Chondrocyte (in vitro differentiated cells): ENCODE measurements around the gene ANKH. TPM values are rescaled to one million over a fixed set of nuclear protein-coding genes. Genes with fewer than 3 reads are reported as not detected.

Experiments
- DNase-seq: peaks from one replicate; pipeline ENCODE4 v3.0.0; 2021; ENCODE audit warnings: mixed read lengths, low spot score
- H3K27ac Mint-ChIP-seq: one replicate; pipeline ENCODE4 v1.8.0; 2021; ENCODE audit warnings: mild to moderate bottlenecking, moderate library complexity, mixed read lengths; ENCODE audit not compliant: unreplicated experiment
- H3K27me3 Mint-ChIP-seq: 2 replicates; pipeline ENCODE4 v1.8.0; 2021; ENCODE audit warnings: low read depth, mixed read lengths
- H3K36me3 Mint-ChIP-seq: 2 replicates; pipeline ENCODE4 v1.8.0; 2021; ENCODE audit warnings: low read depth, mixed read lengths
- H3K4me1 Mint-ChIP-seq: 2 replicates; pipeline ENCODE4 v1.8.0; 2021; ENCODE audit warnings: low read depth, mild to moderate bottlenecking, mixed read lengths
- H3K4me3 Mint-ChIP-seq: one replicate; pipeline ENCODE4 v1.8.0; 2021; ENCODE audit warnings: mild to moderate bottlenecking, moderate library complexity, mixed read lengths; ENCODE audit not compliant: unreplicated experiment
- H3K9me3 Mint-ChIP-seq: 2 replicates; pipeline ENCODE4 v1.8.0; 2021; ENCODE audit warnings: low read depth, mixed read lengths
- CTCF ChIP-seq: fragments of 200-600 bp; sonication (generic); IDR thresholded peaks from 2 replicates; pipeline ENCODE4 v1.5.0; 2021; ENCODE audit warnings: antibody characterized with exemption, mild to moderate bottlenecking, moderate library complexity
- total RNA-seq: library from RNA; stranded (reverse); gene quantifications from 3 replicates; pipeline ENCODE4 v1.2.1, GENCODE V29; 2021

ANKH gene
- total RNA-seq, 1 donor from 2014 or later, result 114 TPM

- Mint-ChIP-seq H3K27me3 (no peaks in the 10 kb centered on the region), H3K4me3 (no peak overlapping the region), H3K27ac (peak overlapping the region; percentile 66), H3K36me3 (peaks cover 38% of the 10 kb centered on the region), H3K9me3 (peaks cover 5% of the 10 kb centered on the region), H3K4me1 (peaks cover 8% of the 10 kb centered on the region)
- no peak for DNase-seq
- peak; percentile 89 for TF ChIP-seq CTCF
Observed at GRCh38 chr5:14685757-14686156, 185.8 kb downstream of the ANKH start.

- Mint-ChIP-seq H3K4me3 (no peak overlapping the region), H3K27me3 (no peaks in the 10 kb centered on the region), H3K36me3 (peaks cover 33% of the 10 kb centered on the region), H3K9me3 (no peaks in the 10 kb centered on the region), H3K4me1 (peaks cover 8% of the 10 kb centered on the region), H3K27ac (peak overlapping the region; percentile 58)
- no peak for DNase-seq
- no peak for TF ChIP-seq CTCF
Observed at GRCh38 chr5:14684757-14685156, 186.8 kb downstream of the ANKH start.

GRCh38 chr5:14683906-14684455 is 187.6 kb downstream of the ANKH start:
- H3K27ac Mint-ChIP-seq, result peak overlapping the region; percentile 24

GRCh38 chr5:14681236-14681752 is 190.3 kb downstream of the ANKH start:
- Mint-ChIP-seq H3K36me3 (peaks cover 22% of the 10 kb centered on the region), H3K4me1 (peaks cover 25% of the 10 kb centered on the region), H3K4me3 (no peak overlapping the region), H3K9me3 (no peaks in the 10 kb centered on the region), H3K27me3 (no peaks in the 10 kb centered on the region), H3K27ac (no peak overlapping the region)
- no peak for DNase-seq
- TF ChIP-seq CTCF, result no peak

More at GRCh38 chr5:14683906-14684455, 187.6 kb downstream of the ANKH start:
- no peak for TF ChIP-seq CTCF
- Mint-ChIP-seq H3K9me3 (no peaks in the 10 kb centered on the region), H3K36me3 (peaks cover 28% of the 10 kb centered on the region), H3K27me3 (no peaks in the 10 kb centered on the region), H3K4me1 (peaks cover 11% of the 10 kb centered on the region), H3K4me3 (no peak overlapping the region)
- DNase-seq, result no peak

- Mint-ChIP-seq H3K36me3 (peaks cover 21% of the 10 kb centered on the region), H3K27me3 (no peaks in the 10 kb centered on the region), H3K9me3 (no peaks in the 10 kb centered on the region), H3K27ac (no peak overlapping the region), H3K4me1 (peaks cover 34% of the 10 kb centered on the region), H3K4me3 (no peak overlapping the region)
- no peak for DNase-seq
- TF ChIP-seq CTCF, result no peak
Observed at GRCh38 chr5:14679595-14679994, 192.0 kb downstream of the ANKH start.
